Measurements from ENCODE around the gene EHD4. TPM values are rescaled to one million over a fixed set of nuclear protein-coding genes. Genes with fewer than 3 reads are reported as not detected.

The EHD4 gene
- polyA plus RNA-seq, 1 of the 3 experiments (the other 2 are of a cell fraction): 17.5 TPM

DNA sequence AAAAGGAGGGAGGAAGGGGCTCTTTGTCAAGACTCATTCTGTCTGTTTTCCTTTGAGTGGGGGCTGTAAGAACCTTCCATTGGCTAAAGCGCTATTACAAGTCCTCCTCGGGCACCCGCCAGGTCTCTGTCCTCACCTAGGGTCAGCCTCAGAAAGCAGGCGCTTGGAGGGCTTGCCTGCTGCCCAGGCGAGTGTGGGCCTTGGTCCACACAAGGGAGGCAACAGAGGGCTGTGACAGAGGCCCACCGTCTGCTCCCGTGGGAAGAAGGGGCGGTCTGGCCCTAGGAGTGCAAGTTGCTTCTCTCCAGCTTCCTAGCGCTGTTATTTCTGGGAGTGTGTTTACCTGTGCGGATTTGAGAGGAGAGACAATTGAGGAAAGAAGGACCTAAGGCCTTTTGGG, 24.0 kb upstream of the EHD4 start:
- ChIA-PET POLR2A (no interaction called here), CTCF (interaction anchor here (0.9 to 11.1 kb wide), 4 partner anchors 60 to 142 kb away, joined by 3 to 172 read pairs (median 34); no protein-coding TSS in a partner anchor)
- Histone ChIP-seq H3F3A (replicated peaks; ENCODE audit: insufficient read depth) (no peaks in the 10 kb centered on the region), H3K4me1 (ENCODE audit: control insufficient read depth in 1 of 2, insufficient read depth in 2 of 2, low read depth in 1 of 2, low read length in 1 of 2) (no peaks in the 10 kb centered on the region; a peak in 1 of 4 replicates), H3K79me2 (ENCODE audit: insufficient read depth) (no peaks in the 10 kb centered on the region), H3K9me3 (no peaks in the 10 kb centered on the region), H3K36me3 (replicated peaks in 1 of 2; ENCODE audit: control insufficient read depth in 1 of 2, insufficient read depth in 2 of 2, low read length in 1 of 2) (no peaks in the 10 kb centered on the region), H3K4me3 (ENCODE audit: low read depth in 2 of 2, low read length in 1 of 2) (no peak overlapping the region), H3K9ac (no peak overlapping the region), H3K4me2 (no peak overlapping the region), H3K9me2 (no peaks in the 10 kb centered on the region), H3K27ac (ENCODE audit: low read depth in 2 of 2, low read length in 1 of 2) (no peak overlapping the region), H2AFZ (ENCODE audit: low read depth) (no peak overlapping the region), H4K20me1 (ENCODE audit: insufficient read depth) (no peaks in the 10 kb centered on the region), H3K27me3 (ENCODE audit: insufficient read depth) (peaks cover 3% of the 10 kb centered on the region)
- TF ChIP-seq TCF12 (IDR thresholded peaks at IDR 0.05) (no peak), RFX5 (IDR thresholded peaks at IDR 0.05; ENCODE audit: low read length) (no peak), MAX (IDR thresholded peaks at IDR 0.05; ENCODE audit: low read depth) (no peak), FOSL2 (IDR thresholded peaks at IDR 0.05; ENCODE audit: borderline replicate concordance, low read depth) (no peak), EZH2phosphoT487 (IDR thresholded peaks at IDR 0.05; ENCODE audit: borderline replicate concordance, low read depth) (no peak), USF1 (IDR thresholded peaks at IDR 0.05; ENCODE audit: borderline replicate concordance, low read depth) (no peak), SMC3 (IDR thresholded peaks at IDR 0.05; ENCODE audit: low read depth, low read length) (no peak), CTCF (IDR thresholded peaks at IDR 0.05) (no peak), CHD2 (IDR thresholded peaks at IDR 0.05; ENCODE audit: low read length, partially characterized antibody) (no peak), FOXM1 (IDR thresholded peaks at IDR 0.05; ENCODE audit: low read depth) (no peak), MEF2A (IDR thresholded peaks at IDR 0.05; ENCODE audit: borderline replicate concordance, low read depth) (no peak), SIN3A (IDR thresholded peaks at IDR 0.05; ENCODE audit: borderline replicate concordance, low read depth, low read length) (no peak), JUND (IDR thresholded peaks at IDR 0.05) (no peak), ELF1 (IDR thresholded peaks at IDR 0.05) (no peak), EP300 (IDR thresholded peaks at IDR 0.05; ENCODE audit: borderline replicate concordance in 1 of 2, low read depth in 1 of 2, low read length in 1 of 2) (no peak), TEAD4 (IDR thresholded peaks at IDR 0.05; ENCODE audit: borderline replicate concordance, insufficient read depth) (no peak)
- TF ChIP-seq, protein P1, sequence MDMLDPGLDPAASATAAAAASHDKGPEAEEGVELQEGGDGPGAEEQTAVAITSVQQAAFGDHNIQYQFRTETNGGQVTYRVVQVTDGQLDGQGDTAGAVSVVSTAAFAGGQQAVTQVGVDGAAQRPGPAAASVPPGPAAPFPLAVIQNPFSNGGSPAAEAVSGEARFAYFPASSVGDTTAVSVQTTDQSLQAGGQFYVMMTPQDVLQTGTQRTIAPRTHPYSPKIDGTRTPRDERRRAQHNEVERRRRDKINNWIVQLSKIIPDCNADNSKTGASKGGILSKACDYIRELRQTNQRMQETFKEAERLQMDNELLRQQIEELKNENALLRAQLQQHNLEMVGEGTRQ (IDR thresholded peaks at IDR 0.05; ENCODE audit: borderline replicate concordance, low read depth, low read length): no peak
- TF ChIP-seq, protein P2, sequence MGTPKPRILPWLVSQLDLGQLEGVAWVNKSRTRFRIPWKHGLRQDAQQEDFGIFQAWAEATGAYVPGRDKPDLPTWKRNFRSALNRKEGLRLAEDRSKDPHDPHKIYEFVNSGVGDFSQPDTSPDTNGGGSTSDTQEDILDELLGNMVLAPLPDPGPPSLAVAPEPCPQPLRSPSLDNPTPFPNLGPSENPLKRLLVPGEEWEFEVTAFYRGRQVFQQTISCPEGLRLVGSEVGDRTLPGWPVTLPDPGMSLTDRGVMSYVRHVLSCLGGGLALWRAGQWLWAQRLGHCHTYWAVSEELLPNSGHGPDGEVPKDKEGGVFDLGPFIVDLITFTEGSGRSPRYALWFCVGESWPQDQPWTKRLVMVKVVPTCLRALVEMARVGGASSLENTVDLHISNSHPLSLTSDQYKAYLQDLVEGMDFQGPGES (IDR thresholded peaks at IDR 0.05; ENCODE audit: low read depth, low read length): no peak
- 88% methylated on average over 10 of the region's 10 CpGs for WGBS (ENCODE audit: low lambda C conversion rate)
- no peak for DNase-seq

All from SK-N-SH (cell line).